Gastroesophageal sphincter (tissue), 3 donors: ENCODE data around the gene ELN.
A peak's percentile ranks its signal among the peaks of the same experiment; 100 is the strongest.

ENCODE experiments used
- EP300 ChIP-seq: sonication (generic); formaldehyde crosslinking; IDR thresholded peaks from one replicate; pipeline ENCODE4 v1.6.1; 2017; ENCODE audit warnings: antibody characterized with exemption, mild to moderate bottlenecking
- POLR2A ChIP-seq, 2 donors: fragments of 450-650 bp; IDR thresholded peaks; one replicate each; pipeline ENCODE4 v1.6.1; 2017; ENCODE audit warnings: antibody characterized with exemption in 2 of 2, mild to moderate bottlenecking in 2 of 2, moderate library complexity in 1 of 2
- POLR2AphosphoS5 ChIP-seq: sonication (generic); formaldehyde crosslinking; IDR thresholded peaks from one replicate; pipeline ENCODE4 v1.6.1; 2017; ENCODE audit warnings: antibody characterized with exemption
- TF ChIP-seq, protein P1 (sequence below), 4 experiments: fragments of 200-600 bp in 2 of 4; fragments of 450-650 bp in 2 of 4; sonication (generic) in 1 of 4; IDR thresholded peaks; one replicate each; pipeline ENCODE4 v1.5.1; 2017 to 2019; ENCODE audit warnings: antibody characterized with exemption in 4 of 4, mild to moderate bottlenecking in 2 of 4, moderate library complexity in 2 of 4

- peak; percentile 28 for TF ChIP-seq POLR2AphosphoS5
- TF ChIP-seq, protein P1, sequence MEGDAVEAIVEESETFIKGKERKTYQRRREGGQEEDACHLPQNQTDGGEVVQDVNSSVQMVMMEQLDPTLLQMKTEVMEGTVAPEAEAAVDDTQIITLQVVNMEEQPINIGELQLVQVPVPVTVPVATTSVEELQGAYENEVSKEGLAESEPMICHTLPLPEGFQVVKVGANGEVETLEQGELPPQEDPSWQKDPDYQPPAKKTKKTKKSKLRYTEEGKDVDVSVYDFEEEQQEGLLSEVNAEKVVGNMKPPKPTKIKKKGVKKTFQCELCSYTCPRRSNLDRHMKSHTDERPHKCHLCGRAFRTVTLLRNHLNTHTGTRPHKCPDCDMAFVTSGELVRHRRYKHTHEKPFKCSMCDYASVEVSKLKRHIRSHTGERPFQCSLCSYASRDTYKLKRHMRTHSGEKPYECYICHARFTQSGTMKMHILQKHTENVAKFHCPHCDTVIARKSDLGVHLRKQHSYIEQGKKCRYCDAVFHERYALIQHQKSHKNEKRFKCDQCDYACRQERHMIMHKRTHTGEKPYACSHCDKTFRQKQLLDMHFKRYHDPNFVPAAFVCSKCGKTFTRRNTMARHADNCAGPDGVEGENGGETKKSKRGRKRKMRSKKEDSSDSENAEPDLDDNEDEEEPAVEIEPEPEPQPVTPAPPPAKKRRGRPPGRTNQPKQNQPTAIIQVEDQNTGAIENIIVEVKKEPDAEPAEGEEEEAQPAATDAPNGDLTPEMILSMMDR (IDR thresholded peaks at IDR 0.05), result no peak
- no peak for TF ChIP-seq POLR2A (IDR thresholded peaks at IDR 0.05)
- TF ChIP-seq EP300, result no peak
Observed at GRCh38 chr7:74043523-74043951, 15.6 kb downstream of the ELN start.
